SKM-1 treated with dmso at 0.1 percent for 144 hours (cell line): ENCODE results near the gene AKT2.

Experiments used
- DNase-seq: peaks from one replicate; lab custom pipeline; 2025; ENCODE audit not compliant: unreplicated experiment; lab: John Stamatoyannopoulos, UW

Gene AKT2

DNA sequence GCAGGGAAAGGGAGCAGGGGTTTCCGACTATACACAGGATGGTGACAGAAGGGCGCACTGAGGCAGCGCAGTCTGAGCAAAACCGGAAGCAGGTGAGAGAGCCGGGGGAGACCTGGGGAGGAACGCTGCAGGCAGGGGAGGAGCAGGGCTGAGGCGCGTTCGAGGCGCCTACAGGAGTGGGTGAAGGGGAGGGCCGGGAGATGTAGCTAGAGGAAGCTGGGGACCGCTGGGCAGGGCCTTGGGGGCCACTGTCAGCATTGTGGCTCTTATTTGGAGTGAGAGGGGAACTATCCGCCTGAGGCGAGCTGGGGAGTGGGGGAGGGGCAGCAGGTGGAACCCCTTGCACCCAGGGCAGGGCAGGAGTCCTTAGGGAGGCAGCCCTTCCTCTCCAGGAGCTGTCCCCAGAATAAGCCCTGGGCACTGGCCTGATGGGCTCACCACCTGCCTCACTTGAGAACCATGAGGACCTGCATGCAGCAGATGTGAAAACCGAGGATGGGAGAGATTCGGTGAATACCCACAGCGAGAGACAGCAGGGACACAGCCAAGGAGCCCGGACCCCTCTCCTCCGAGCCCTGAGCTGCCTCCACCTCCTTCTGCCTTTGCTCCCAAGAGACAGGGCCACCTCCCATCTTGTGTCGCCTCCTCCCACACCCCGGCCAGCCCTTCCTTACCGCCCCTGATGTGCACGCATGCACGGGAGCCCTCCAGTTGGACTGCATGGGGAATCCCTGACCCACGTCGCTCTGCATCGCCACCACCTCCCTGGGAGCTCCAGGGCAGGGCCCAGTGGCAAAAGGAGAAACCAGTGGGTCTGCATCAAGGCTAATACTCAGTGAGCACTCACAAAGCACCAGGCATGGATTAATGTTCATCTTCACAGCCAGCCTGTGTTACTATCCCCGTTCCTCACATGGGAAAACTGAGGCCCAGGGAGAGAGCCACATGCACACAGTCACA lies 10.3 kb downstream of the AKT2 start:
- no peak for DNase-seq

GRCh38 chr19:40273469-40274360 lies 11.4 kb downstream of the AKT2 start:
- no peak for DNase-seq

DNA sequence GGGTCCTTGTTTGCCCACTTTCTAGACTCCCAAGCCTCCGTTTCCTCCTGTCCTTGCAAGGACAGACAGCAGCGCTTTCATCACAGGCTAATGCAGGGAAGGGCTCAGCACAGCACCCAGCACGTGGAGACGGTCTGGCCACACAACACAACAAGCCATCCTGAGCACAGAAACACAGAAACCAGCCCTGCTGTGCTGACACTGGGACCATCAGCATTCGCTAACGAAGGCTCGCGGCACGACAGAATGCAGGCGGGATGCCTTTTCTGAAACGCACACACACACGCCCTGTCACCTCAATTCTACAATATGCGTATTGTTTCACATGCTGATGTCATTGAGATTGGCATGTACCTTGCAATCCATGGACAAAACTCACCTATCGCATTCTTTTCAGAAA lies 12.9 kb downstream of the AKT2 start:
- no peak for DNase-seq

DNA sequence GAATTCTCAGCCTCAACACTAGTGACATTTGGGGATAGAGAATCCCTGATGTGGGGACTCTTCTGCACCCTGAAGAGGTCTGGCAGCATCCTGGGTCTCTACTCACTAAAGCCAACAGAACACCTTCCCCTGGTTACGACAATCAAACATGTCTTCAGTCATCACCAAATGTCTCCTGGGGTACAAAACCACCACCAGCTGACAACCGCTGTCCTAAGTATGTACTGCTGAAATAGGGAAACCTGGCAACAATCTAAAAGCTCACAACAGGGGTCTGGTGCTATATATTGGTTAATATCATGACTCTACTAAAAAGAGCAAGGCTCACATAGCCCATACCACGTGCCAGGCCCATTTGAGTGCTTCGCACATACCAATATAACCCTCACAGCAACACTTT lies 13.4 kb downstream of the AKT2 start:
- no peak for DNase-seq

- no peak for DNase-seq
These were observed 14.6 kb downstream of the AKT2 start for GRCh38 chr19:40270362-40271089.

DNA sequence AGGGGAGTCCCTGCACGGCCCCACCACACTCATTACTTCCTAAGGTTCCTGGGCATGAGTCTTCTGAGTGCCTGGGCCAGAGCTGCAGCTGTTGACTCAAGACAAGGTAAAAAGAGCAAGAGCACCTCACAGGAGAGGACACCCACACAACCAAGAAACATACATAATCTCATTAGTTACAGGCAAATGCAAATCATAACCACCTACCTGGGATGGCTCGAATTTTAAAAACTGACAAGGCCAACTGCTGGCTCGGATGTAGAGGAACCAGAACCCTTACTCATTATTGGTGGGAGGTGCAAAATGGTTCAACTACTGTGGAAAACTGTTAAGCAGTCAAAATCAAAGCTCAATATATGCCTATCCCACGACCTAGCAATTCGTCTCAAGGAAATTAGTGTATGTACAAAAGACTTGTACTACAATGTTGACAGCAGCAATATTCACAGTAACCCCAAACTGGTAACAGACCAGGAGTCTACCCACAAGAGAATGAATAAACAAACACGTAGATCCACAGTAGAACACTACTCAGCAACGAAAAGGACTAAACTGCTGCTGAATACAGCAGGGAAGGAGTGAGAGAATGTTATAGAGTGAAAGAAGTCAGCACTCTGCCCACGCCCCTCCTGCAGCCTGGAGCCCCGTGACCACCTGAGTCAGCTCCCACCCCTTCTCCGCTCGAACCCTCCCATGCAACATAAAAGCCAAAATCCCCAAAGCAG lies 15.8 kb downstream of the AKT2 start:
- no peak for DNase-seq

- DNase-seq, result no peak
These were observed 17.5 kb downstream of the AKT2 start for GRCh38 chr19:40267601-40267997.

GRCh38 chr19:40266912-40267600 lies 18.1 kb downstream of the AKT2 start:
- DNase-seq, result no peak

GRCh38 chr19:40266119-40266518 lies 19.0 kb downstream of the AKT2 start:
- DNase-seq, result no peak

- DNase-seq, result no peak
These were observed 19.4 kb downstream of the AKT2 start for GRCh38 chr19:40265763-40266099.

GRCh38 chr19:40265055-40265762 lies 19.9 kb downstream of the AKT2 start:
- no peak for DNase-seq

- no peak for DNase-seq
These were observed 20.7 kb downstream of the AKT2 start for GRCh38 chr19:40264314-40265054.

- no peak for DNase-seq
These were observed 21.5 kb downstream of the AKT2 start for GRCh38 chr19:40263440-40264313.

DNA sequence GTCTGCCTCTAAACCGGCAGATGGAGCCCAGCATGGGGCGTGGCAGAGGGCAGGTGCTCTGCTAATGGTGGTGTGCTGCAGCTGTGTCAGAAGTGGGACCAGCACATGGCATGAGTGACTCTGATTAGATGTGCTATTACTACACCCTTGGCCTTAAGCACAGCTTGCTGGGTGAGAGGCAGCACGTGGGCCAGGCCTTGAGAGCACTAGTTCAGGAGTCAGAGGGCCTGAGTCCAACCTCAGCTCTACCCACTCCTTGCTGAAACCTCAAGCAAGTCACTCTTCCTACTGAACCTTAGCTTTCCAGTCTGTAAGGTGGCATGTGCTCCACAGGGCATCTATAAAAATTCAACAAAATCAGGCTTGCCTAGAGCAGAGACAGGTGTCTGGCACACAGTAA lies 22.7 kb downstream of the AKT2 start:
- no peak for DNase-seq

GRCh38 chr19:40261631-40262030 lies 23.5 kb downstream of the AKT2 start:
- no peak for DNase-seq

DNA sequence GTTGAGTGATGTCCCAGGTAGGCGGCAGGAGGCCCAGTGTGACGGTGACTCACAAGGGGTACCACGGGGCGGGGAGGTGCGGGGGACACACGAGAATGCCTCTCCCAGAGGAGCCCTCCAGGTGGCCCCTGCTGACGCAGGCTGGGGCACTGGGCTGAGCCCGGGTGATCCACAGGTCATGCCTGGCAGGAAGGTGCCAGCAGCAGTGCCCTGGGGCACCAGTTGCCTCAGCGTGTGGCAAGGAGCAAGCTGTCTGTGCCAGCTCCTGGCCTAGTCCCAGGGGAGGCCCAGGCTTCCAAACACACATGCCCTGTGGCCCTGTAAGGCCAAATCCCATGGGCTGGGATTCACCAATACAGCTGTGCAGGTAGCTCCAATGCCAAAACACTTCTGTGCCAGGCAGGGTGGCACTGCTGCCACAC lies 28.0 kb downstream of the AKT2 start:
- no peak for DNase-seq

DNA sequence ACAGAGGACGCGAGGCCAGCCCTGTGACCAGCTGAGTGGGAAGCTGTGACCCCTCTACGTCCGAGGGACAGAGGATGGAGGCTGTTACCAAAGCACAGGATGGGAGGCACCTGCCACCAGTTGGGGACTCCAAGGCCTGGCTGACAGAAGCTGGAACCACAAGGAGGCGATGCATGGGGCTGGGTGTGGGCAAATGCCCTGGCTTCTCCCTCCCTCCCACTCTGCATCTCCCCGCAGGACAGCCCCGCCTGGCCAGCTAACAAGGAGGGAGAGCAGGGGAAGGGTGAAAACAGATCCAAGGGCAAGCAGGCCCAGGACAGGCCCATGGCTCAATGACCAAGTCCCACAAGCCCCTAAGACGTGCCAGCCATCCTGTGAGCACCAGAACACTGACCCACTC lies 28.6 kb downstream of the AKT2 start:
- no peak for DNase-seq
